ENCODE results near the gene NR2C2. TPM values are rescaled to one million over a fixed set of nuclear protein-coding genes. Genes with fewer than 3 reads are reported as not detected.

NR2C2 gene
- total RNA-seq, 1 donor from 2014 or later: 55.0 TPM

- ChIA-PET CTCF (no interaction called here), POLR2A (no interaction called here)
- intact Hi-C loops (cut with micrococcal nuclease): no loop called here
- ATAC-seq (ENCODE audit: low read depth) (no peak), DNase-seq (no peak)
- Mint-ChIP-seq H3K27ac (no peak overlapping the region), H3K27me3 (no peaks in the 10 kb centered on the region), H3K36me3 (ENCODE audit: low read depth) (peaks cover 94% of the 10 kb centered on the region), H3K9me3 (no peaks in the 10 kb centered on the region), H3K4me1 (peaks cover 5% of the 10 kb centered on the region), H3K4me3 (no peak overlapping the region)
- TF ChIP-seq CTCF (IDR thresholded peaks at IDR 0.05): no peak
Measured at GRCh38 chr3:15042936-15043335, 95.6 kb downstream of the NR2C2 start.

DNA sequence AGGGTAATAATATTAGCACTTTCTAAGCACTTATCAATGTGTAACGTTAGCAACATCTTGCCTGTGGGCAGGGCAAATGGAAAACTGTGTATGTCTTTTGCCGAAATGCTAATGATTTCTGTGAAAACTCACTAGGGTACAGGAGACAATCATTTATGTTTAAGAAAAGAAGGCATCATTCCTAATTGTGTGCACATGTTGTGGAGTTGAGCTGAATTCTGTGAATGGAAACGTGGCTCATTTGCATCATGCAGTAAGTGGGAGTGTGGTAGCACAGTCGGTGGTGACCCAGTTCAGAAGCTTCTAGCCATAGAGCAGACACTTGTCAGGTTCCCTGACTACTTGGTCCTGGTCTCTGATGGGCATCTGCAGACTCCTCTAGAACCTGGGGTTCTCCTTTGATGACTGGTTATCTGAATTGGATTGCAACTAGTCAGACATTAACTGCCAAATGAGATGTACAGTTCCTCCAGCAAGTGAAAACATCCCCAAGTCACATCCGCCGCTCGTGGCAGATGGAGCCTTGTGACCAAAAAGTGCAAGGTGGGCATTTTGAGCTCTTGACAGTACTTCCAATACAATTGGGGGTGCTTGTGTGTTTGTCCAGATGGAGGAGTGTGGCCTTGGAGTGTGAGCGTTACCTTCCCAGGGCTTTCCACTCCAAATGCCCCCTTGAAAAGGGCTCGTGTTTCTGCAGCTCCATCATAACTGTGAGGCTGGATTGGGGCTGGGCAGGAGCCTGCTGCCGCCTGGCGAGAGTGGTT is 96.2 kb downstream of the NR2C2 start:
- ChIA-PET POLR2A (no interaction called here), CTCF (no interaction called here)
- no peak for TF ChIP-seq CTCF (IDR thresholded peaks at IDR 0.05)
- H3K27ac Mint-ChIP-seq: no peak overlapping the region
- H3K9me3 Mint-ChIP-seq: no peaks in the 10 kb centered on the region
- intact Hi-C loops (cut with micrococcal nuclease): no loop called here
- DNase-seq (no peak), ATAC-seq (ENCODE audit: low read depth) (no peak)
- peaks cover 5% of the 10 kb centered on the region for H3K4me1 Mint-ChIP-seq
- H3K36me3 Mint-ChIP-seq (ENCODE audit: low read depth): peaks cover 93% of the 10 kb centered on the region
- no peak overlapping the region for H3K4me3 Mint-ChIP-seq
- H3K27me3 Mint-ChIP-seq: no peaks in the 10 kb centered on the region

DNA sequence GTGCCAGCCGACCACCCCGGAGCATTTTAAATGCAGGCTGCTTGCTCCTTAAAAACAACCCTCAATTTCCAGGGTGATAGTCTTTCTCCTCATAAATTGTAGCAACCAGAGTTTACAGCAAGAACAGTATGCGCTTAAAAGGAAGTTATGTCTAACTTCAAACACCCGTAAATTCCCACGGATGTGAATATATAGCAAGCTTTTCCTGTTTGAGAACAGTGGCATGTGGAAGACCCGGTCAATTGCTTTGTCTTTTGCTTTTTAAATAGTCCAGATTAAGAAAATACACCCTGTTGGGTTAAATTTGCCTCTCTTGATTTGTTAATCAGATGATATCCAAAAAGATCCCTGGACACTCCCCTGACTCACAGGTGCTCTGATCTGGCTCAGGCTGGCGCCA is 96.9 kb downstream of the NR2C2 start:
- H3K27ac Mint-ChIP-seq: peak overlapping the region; percentile 50
- intact Hi-C loops (cut with micrococcal nuclease): no loop called here
- POLR2A ChIA-PET: no interaction called here
- ATAC-seq (ENCODE audit: low read depth): no peak
- no peak for DNase-seq
- no peaks in the 10 kb centered on the region for H3K9me3 Mint-ChIP-seq
- no peaks in the 10 kb centered on the region for H3K27me3 Mint-ChIP-seq
- TF ChIP-seq CTCF (IDR thresholded peaks at IDR 0.05): no peak
- H3K4me1 Mint-ChIP-seq: peaks cover 7% of the 10 kb centered on the region
- peaks cover 91% of the 10 kb centered on the region for H3K36me3 Mint-ChIP-seq (ENCODE audit: low read depth)
- CTCF ChIA-PET: no interaction called here
- H3K4me3 Mint-ChIP-seq: no peak overlapping the region

DNA sequence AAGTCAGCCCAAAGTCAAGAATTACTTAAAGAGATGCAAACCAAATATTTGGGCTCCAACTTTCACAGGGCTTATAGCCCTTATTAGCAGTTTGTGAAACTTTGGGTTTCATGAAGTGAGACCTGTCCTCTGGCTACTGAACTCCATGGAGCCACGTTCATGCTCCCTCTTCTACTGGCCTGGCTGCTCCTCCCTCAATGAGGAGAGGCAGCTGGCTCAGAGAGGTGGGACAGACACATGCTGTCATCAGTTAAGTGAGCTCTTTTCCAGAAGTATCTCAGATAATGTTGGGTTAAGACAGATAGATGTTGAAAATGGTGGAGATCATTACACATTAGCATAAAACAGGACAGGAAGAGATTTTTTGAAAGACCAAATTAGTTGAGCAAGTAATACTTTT is 98.3 kb downstream of the NR2C2 start:
- ATAC-seq (ENCODE audit: low read depth): no peak
- DNase-seq: no peak
- H3K9me3 Mint-ChIP-seq: no peaks in the 10 kb centered on the region
- peaks cover 89% of the 10 kb centered on the region for H3K36me3 Mint-ChIP-seq (ENCODE audit: low read depth)
- no peak for TF ChIP-seq CTCF (IDR thresholded peaks at IDR 0.05)
- CTCF ChIA-PET: no interaction called here
- no peaks in the 10 kb centered on the region for H3K27me3 Mint-ChIP-seq
- H3K4me1 Mint-ChIP-seq: peaks cover 19% of the 10 kb centered on the region
- H3K4me3 Mint-ChIP-seq: no peak overlapping the region
- POLR2A ChIA-PET: no interaction called here
- intact Hi-C loops (cut with micrococcal nuclease): no loop called here
- no peak overlapping the region for H3K27ac Mint-ChIP-seq

DNA sequence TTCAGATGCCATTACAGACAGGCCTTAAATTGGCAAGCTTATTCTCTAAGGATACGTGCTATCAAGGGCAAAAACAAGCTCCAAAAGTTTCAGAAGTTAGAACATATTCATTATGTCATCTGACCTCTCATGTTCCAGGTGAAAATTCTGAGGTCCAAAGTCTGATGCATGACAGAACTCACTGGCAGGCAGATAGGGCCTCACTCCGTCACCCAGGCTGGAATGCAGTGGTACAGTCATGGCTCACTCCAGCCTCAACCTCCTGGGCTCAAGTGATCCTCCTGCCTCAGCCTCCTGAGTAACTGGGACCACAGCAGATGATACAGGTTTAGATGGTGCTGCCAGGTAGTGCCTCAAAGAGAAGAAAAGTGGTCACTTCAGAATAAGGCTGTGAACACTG is 102.2 kb downstream of the NR2C2 start:
- ChIA-PET CTCF (no interaction called here), POLR2A (interaction anchor here (0.6 to 2.2 kb wide), 5 partner anchors 15 to 399 kb away, joined by 3 to 62 read pairs (median 6); partner anchors contain the start of genes MRPS25 and RBSN)
- no peak for ATAC-seq (ENCODE audit: low read depth)
- Mint-ChIP-seq H3K36me3 (ENCODE audit: low read depth) (peaks cover 71% of the 10 kb centered on the region), H3K27me3 (no peaks in the 10 kb centered on the region), H3K4me3 (no peak overlapping the region), H3K9me3 (no peaks in the 10 kb centered on the region), H3K27ac (peak overlapping the region; percentile 84), H3K4me1 (peaks cover 51% of the 10 kb centered on the region)
- intact Hi-C loops (cut with micrococcal nuclease): no loop called here
- TF ChIP-seq CTCF (IDR thresholded peaks at IDR 0.05): no peak
- no peak for DNase-seq

All from activated B cell treated with CpG ODN at 0.5 μM for 24 hours (primary cell).